A673 (cell line): Measurements from ENCODE around the gene SYNGR3. TPM values are rescaled to one million over a fixed set of nuclear protein-coding genes. Genes with fewer than 3 reads are reported as not detected.

Source experiments
- BruUV-seq: library from RNA; stranded (reverse); fragments of 400-500 nt; replicated peaks from 2 replicates; lab custom pipeline; 2021; lab: Mats Ljungman, UMichigan
- CTCF ChIA-PET: fragments of 300-600 bp; sonication (Branson Sonifier 250); formaldehyde crosslinking; loops from one replicate; lab custom pipeline; 2022; ENCODE audit warnings: antibody characterized with exemption; lab: Charles Lee
- POLR2A ChIA-PET: fragments of 300-600 bp; sonication (Branson Sonifier 250); formaldehyde crosslinking; loops from one replicate; lab custom pipeline; 2022; ENCODE audit warnings: antibody characterized with exemption; ENCODE audit not compliant: low non-redundant PET; lab: Charles Lee
- DNase-seq: peaks from one replicate; pipeline ENCODE4 v3.0.0-alpha.2; 2015; ENCODE audit warnings: low spot score
- H3K27ac ChIP-seq: fragments of 200-600 bp; sonication (generic); 2 replicates; pipeline ENCODE4 v1.5.1; 2016; ENCODE audit warnings: mixed run types, low read depth, mild to moderate bottlenecking, mixed read lengths, antibody characterized with exemption, low read length; ENCODE audit not compliant: poor library complexity, severe bottlenecking
- H3K27me3 ChIP-seq: fragments of 200-600 bp; sonication (generic); replicated peaks from 2 replicates; pipeline ENCODE4 v1.6.1; 2017; ENCODE audit warnings: mixed run types, low read depth, mild to moderate bottlenecking, mixed read lengths, antibody characterized with exemption, low read length; ENCODE audit not compliant: insufficient read depth, poor library complexity
- H3K36me3 ChIP-seq: fragments of 200-600 bp; sonication (generic); 2 replicates; pipeline ENCODE4 v1.6.1; 2016; ENCODE audit warnings: mixed run types, mild to moderate bottlenecking, mixed read lengths, antibody characterized with exemption, low read length; ENCODE audit not compliant: insufficient read depth, poor library complexity, severe bottlenecking
- H3K4me1 ChIP-seq: fragments of 200-600 bp; sonication (generic); 2 replicates; pipeline ENCODE4 v1.6.1; 2017; ENCODE audit warnings: mixed run types, mild to moderate bottlenecking, mixed read lengths, antibody characterized with exemption, low read length; ENCODE audit not compliant: insufficient read depth, poor library complexity, severe bottlenecking
- H3K4me3 ChIP-seq: fragments of 200-600 bp; sonication (generic); 2 replicates; pipeline ENCODE4 v1.5.1; 2016; ENCODE audit warnings: low read depth, mixed run types, mild to moderate bottlenecking, mixed read lengths, low read length; ENCODE audit not compliant: poor library complexity, severe bottlenecking
- H3K9me3 ChIP-seq: fragments of 200-600 bp; sonication (generic); 2 replicates; pipeline ENCODE4 v1.6.1; 2016; ENCODE audit warnings: mixed run types, low read depth, mild to moderate bottlenecking, mixed read lengths, antibody characterized with exemption, low read length; ENCODE audit not compliant: poor library complexity, severe bottlenecking
- CTCF ChIP-seq: fragments of 300-800, 200-600 bp; sonication (generic); conservative IDR thresholded peaks from 2 replicates; pipeline ENCODE4 v1.5.1; 2017; ENCODE audit warnings: low read depth, mild to moderate bottlenecking, antibody characterized with exemption, low read length, moderate library complexity, mixed read lengths
- EZH2 ChIP-seq: fragments of 200-600 bp; sonication (generic); IDR thresholded peaks from 2 replicates; pipeline ENCODE4 v1.6.1; 2017; ENCODE audit warnings: borderline replicate concordance, low read depth, mild to moderate bottlenecking, mixed read lengths, antibody characterized with exemption, low read length; ENCODE audit not compliant: poor library complexity, severe bottlenecking
- intact Hi-C: fragments of 100-400 bp; cut with micrococcal nuclease; formaldehyde crosslinking; loops from one replicate; pipeline ENCODE4 v1.10.0; 2022; ENCODE audit not compliant: unreplicated experiment
- total RNA-seq: library from RNA; stranded (reverse); gene quantifications from 2 replicates; pipeline ENCODE4 v1.2.3, GENCODE V29; 2021

Gene SYNGR3
- total RNA-seq, 1 experiment from 2014 or later: 1.4 TPM

DNA sequence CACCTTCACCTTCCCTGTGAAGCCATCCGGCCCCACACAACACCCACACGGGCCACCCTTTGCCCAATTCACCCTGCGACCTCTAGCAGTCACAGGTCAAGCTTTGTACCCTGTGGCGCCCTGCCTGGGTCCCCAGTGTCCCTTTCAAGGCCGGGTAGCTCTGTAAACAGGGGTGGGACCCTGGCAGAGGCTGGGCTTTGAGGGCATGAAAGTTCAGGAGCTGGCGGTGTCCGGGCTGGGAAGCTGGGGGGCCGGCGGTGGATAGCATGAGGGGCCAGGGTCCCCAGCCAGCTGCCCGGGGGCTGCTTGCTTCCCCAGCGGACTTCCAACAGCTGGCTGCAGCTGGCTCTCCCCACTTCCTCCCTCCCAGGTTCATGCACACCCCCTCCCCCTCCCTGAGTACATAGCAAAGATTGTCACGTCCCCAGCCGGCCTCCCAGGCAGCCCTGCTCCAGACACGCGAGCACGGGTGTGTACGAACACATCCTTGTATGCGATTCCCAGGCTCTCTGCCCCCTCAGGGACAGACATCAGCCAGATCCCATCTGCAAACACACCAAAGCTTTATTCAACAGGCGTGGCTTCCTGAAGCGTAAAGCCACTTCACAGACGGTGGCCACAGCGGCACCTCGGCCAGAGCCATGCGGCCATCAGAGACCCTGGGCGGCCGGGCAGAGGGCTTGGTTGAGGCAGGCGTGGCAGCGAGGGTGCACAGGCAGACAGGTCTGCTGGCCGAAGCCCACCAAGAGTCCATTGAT lies 49.7 kb downstream of the SYNGR3 start:
- BruUV-seq: no TSS peak
- no peak for TF ChIP-seq EZH2
- ChIA-PET CTCF (no interaction called here), POLR2A (no interaction called here)
- intact Hi-C loops: no loop called here
- Histone ChIP-seq H3K27me3 (no peaks in the 10 kb centered on the region), H3K4me3 (no peak overlapping the region), H3K36me3 (peaks cover 4% of the 10 kb centered on the region), H3K4me1 (peaks cover 34% of the 10 kb centered on the region), H3K9me3 (no peaks in the 10 kb centered on the region), H3K27ac (peak overlapping the region; percentile 54)
- peak; percentile 43 for DNase-seq

DNA sequence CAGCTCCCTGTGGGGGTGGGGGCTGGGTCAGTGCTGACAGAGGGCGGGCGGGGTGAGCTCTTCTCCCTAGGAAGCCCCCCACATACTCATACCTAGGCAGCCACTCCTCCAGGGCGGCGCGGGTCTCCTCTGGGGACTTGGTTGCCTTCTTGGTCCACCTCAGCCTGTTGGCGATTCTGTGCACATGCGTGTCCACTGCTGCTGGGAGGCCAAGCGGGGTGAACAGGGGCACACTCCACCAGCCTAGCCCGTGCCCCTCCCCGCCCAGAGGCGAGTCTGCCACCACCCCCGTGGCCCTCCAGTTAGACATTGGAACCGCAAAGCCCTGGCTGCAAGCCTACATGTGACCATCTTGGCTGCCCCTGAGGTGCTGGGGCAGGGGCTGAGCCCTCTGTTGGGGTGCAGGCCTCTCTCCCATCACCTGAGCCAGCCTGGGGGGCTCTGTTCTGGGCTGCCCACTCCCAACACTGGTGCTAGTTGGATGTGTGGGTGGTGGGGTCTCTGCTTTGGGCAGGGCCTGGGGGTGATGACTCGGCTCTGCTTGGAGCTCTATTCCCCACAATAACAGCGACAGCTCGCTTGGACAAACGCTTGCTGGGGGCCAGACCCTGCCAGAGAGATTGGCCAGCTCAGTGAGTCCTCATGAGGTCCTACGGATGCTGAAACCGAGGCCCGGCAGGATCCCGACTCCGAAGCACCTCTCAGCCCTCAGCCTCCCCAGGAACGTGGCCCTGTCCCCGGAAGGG lies 50.4 kb downstream of the SYNGR3 start:
- BruUV-seq: no TSS peak
- DNase-seq: no peak
- Histone ChIP-seq H3K4me1 (peaks cover 34% of the 10 kb centered on the region), H3K36me3 (peaks cover 4% of the 10 kb centered on the region), H3K4me3 (no peak overlapping the region), H3K27ac (peak overlapping the region; percentile 37), H3K9me3 (no peaks in the 10 kb centered on the region), H3K27me3 (no peaks in the 10 kb centered on the region)
- TF ChIP-seq CTCF (no peak), EZH2 (no peak)
- intact Hi-C loops: no loop called here
- CTCF ChIA-PET: no interaction called here
- POLR2A ChIA-PET: no interaction called here

DNA sequence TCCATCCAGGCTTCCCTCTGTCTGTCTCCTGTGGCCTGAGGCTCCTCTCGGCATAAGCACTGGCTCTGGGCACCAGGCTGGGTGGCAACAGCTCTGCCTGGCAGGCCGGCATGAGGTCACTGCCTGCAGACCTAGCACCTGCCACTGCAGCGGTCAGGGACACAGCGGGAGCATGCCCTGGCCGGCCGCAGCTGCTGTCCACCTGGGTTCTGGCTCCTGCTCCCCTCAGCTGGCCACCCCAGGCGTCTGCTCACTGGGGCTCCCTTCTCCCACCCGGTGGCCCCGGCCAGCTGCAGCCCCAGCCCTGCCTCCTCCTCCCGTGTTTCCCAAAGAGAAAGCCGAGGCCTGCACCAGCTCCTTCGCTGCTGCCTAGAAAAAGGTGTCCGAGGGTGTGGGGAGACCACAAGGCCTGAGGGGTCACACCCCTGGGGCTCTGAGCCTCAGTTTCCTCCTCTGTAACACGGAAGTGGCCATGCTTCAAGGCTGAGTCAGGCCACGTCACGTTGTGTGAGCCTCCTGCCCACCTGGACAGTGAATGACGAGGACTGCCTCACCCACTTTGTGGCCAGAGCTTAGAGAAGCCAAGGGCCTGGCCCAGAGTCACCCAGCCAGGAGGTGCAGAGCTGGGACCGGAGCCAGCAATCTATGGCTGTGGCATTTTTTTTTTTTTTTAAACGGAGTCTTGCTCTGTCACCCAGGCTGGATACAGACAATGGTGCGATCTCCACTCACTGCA lies 51.2 kb downstream of the SYNGR3 start:
- Histone ChIP-seq H3K27ac (no peak overlapping the region), H3K36me3 (peaks cover 4% of the 10 kb centered on the region), H3K4me3 (no peak overlapping the region), H3K9me3 (no peaks in the 10 kb centered on the region), H3K4me1 (peaks cover 27% of the 10 kb centered on the region), H3K27me3 (no peaks in the 10 kb centered on the region)
- intact Hi-C loops: no loop called here
- BruUV-seq: no TSS peak
- ChIA-PET POLR2A (no interaction called here), CTCF (no interaction called here)
- TF ChIP-seq EZH2 (no peak), CTCF (no peak)
- DNase-seq: no peak
